Measurements from ENCODE around the gene RAB3A. TPM values are rescaled to one million over a fixed set of nuclear protein-coding genes. Genes with fewer than 3 reads are reported as not detected.

The RAB3A gene
- total and polyA plus RNA-seq, 9 of the 15 experiments (the other 6 are each of a cell fraction or from before 2014, with no cell fraction given), result 0.17 to 5.1 (median 0.90) TPM; not detected in 1

DNA sequence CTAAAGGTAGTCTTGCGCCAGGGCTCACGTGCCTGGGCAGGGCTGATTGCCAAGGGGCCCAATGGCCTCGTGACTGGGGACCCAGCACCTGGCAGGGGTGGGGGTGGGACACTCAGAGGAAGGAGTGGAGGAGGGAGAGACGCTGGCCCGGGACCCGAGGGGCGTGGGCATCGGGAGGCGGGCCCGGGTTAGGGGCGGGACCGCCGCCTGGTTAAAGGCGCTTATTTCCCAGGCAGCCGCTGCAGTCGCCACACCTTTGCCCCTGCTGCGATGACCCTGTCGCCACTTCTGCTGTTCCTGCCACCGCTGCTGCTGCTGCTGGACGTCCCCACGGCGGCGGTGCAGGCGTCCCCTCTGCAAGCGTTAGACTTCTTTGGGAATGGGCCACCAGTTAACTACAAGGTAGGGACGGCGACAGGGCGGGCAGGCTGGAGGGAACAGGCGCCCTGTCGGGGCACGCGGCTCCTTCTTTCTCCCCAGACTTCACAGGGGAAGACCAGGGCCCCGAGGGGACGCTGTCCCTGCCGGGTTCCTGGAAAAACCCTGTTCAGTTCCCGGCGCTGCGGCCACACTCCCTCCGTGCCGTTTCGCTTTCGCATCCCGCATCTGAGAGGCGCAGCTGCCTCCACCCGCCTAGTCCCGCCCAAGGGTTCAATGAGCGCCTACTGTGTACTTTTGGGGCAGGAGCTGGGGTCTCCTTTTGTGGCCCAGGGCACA, 30.1 kb downstream of the RAB3A start, which contains the start of gene IFI30 (continued):
- TF ChIP-seq, protein P1, sequence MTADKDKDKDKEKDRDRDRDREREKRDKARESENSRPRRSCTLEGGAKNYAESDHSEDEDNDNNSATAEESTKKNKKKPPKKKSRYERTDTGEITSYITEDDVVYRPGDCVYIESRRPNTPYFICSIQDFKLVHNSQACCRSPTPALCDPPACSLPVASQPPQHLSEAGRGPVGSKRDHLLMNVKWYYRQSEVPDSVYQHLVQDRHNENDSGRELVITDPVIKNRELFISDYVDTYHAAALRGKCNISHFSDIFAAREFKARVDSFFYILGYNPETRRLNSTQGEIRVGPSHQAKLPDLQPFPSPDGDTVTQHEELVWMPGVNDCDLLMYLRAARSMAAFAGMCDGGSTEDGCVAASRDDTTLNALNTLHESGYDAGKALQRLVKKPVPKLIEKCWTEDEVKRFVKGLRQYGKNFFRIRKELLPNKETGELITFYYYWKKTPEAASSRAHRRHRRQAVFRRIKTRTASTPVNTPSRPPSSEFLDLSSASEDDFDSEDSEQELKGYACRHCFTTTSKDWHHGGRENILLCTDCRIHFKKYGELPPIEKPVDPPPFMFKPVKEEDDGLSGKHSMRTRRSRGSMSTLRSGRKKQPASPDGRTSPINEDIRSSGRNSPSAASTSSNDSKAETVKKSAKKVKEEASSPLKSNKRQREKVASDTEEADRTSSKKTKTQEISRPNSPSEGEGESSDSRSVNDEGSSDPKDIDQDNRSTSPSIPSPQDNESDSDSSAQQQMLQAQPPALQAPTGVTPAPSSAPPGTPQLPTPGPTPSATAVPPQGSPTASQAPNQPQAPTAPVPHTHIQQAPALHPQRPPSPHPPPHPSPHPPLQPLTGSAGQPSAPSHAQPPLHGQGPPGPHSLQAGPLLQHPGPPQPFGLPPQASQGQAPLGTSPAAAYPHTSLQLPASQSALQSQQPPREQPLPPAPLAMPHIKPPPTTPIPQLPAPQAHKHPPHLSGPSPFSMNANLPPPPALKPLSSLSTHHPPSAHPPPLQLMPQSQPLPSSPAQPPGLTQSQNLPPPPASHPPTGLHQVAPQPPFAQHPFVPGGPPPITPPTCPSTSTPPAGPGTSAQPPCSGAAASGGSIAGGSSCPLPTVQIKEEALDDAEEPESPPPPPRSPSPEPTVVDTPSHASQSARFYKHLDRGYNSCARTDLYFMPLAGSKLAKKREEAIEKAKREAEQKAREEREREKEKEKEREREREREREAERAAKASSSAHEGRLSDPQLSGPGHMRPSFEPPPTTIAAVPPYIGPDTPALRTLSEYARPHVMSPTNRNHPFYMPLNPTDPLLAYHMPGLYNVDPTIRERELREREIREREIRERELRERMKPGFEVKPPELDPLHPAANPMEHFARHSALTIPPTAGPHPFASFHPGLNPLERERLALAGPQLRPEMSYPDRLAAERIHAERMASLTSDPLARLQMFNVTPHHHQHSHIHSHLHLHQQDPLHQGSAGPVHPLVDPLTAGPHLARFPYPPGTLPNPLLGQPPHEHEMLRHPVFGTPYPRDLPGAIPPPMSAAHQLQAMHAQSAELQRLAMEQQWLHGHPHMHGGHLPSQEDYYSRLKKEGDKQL (CRISPR knock-in tag; IDR thresholded peaks at IDR 0.05; ENCODE audit: borderline replicate concordance), result no peak
- TF ChIP-seq MBD2 (IDR thresholded peaks at IDR 0.05; ENCODE audit: borderline replicate concordance, low read depth), result 0 out of 2 replicates have a peak, but pooled peaks have one; percentile 15
- peak; percentile 57; the same call in 1 of the 2 replicates for TF ChIP-seq ZNF263 (CRISPR knock-in tag; IDR thresholded peaks at IDR 0.05; ENCODE audit: borderline replicate concordance)
- TF ChIP-seq TAF1 (IDR thresholded peaks at IDR 0.05; ENCODE audit: control insufficient read depth, extremely low read depth, insufficient read depth, low read length, severe bottlenecking), result peak; percentile 76
- no peak for TF ChIP-seq ASH1L (IDR thresholded peaks at IDR 0.05; ENCODE audit: borderline replicate concordance, low read depth, partially characterized antibody)
- TF ChIP-seq ELF1 (tag; IDR thresholded peaks at IDR 0.05), result no peak
- TF ChIP-seq, protein P2, sequence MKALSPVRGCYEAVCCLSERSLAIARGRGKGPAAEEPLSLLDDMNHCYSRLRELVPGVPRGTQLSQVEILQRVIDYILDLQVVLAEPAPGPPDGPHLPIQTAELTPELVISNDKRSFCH (CRISPR knock-in tag; IDR thresholded peaks at IDR 0.05), result no peak
- TF ChIP-seq, protein P2 (tag; IDR thresholded peaks at IDR 0.05), result no peak
- TF ChIP-seq ZNF23 (CRISPR knock-in tag; IDR thresholded peaks at IDR 0.05), result no peak
- TF ChIP-seq MYC (IDR thresholded peaks at IDR 0.05; ENCODE audit: low read depth, low read length), result peak; percentile 30; the same call in 1 of the 2 replicates
- TF ChIP-seq MYC (CRISPR knock-in tag; IDR thresholded peaks at IDR 0.05; ENCODE audit: borderline replicate concordance, low read depth), result no peak
- TF ChIP-seq CCNT2 (IDR thresholded peaks at IDR 0.05; ENCODE audit: borderline replicate concordance, extremely low read depth, insufficient read length, low read depth, low read length), result peak; percentile 52
- no peak for TF ChIP-seq ZNF121 (CRISPR knock-in tag; conservative IDR thresholded peaks at IDR 0.05)
- 0 out of 2 replicates have a peak, but pooled peaks have one; percentile 5 for TF ChIP-seq JUND (IDR thresholded peaks at IDR 0.05; ENCODE audit: borderline replicate concordance, low read depth, low read length)
- no peak for TF ChIP-seq JUND (tag; IDR thresholded peaks at IDR 0.05; ENCODE audit: borderline replicate concordance, low read depth, low read length)
- no peak for TF ChIP-seq ZKSCAN1 (IDR thresholded peaks at IDR 0.05; ENCODE audit: low read depth, low read length)
- TF ChIP-seq MAZ (CRISPR knock-in tag; conservative IDR thresholded peaks at IDR 0.05 in 1 of 2, IDR thresholded peaks at IDR 0.05 in 1 of 2), result peak in 1 of 2 experiments; percentile 43; a peak in 2 of 4 replicates
- no peak for TF ChIP-seq VEZF1 (CRISPR knock-in tag; IDR thresholded peaks at IDR 0.05)
